ENCODE data around the gene E2F2.

The E2F2 gene

DNA sequence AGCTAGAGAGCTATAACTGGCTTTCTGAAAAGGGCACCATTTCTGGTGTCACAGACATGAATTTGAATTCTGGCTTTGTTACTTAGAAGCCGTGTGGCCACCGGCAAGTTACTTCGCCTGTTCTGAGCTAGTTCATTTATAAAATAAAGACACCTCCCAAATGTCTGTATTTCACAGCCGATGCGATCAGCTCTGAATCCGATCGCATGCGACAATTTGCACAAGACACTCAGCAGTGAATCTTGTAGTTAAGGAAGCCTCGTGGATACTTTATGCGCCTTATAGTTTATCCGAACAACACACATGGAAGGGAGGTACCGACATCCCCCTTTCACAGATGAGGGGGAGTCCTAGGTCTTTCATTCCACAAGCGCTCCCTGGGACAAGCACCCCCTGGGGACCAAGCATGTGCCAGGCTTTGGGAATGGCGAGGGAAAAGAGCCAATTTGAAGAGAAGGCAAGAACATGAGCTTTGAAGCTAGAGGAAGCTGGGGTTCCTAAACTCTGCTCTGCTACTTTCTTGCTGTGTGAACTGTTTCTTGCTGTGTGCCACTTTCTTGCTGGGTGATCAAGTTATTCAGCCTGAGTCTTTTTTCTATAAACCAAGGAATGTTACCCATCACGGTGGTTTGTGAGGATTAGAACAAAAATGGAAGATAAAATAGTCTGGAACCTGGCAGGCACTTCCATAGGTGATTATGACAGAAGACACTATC is 24.4 kb upstream of the E2F2 start:
- Histone ChIP-seq H3K36me3 (ENCODE audit: low read depth) (peaks cover 8% of the 10 kb centered on the region; the same call in 1 of the 2 replicates), H3K4me1 (ENCODE audit: insufficient read depth, poor library complexity, severe bottlenecking) (peaks cover 37% of the 10 kb centered on the region), H3K27ac (ENCODE audit: poor library complexity, severe bottlenecking) (peak overlapping the region; percentile 93), H3K9me3 (ENCODE audit: severe bottlenecking) (no peaks in the 10 kb centered on the region), H3K27me3 (ENCODE audit: insufficient read depth, poor library complexity, severe bottlenecking) (no peaks in the 10 kb centered on the region), H3K4me3 (ENCODE audit: severe bottlenecking) (peak overlapping the region; percentile 40)
- TF ChIP-seq, protein P1, sequence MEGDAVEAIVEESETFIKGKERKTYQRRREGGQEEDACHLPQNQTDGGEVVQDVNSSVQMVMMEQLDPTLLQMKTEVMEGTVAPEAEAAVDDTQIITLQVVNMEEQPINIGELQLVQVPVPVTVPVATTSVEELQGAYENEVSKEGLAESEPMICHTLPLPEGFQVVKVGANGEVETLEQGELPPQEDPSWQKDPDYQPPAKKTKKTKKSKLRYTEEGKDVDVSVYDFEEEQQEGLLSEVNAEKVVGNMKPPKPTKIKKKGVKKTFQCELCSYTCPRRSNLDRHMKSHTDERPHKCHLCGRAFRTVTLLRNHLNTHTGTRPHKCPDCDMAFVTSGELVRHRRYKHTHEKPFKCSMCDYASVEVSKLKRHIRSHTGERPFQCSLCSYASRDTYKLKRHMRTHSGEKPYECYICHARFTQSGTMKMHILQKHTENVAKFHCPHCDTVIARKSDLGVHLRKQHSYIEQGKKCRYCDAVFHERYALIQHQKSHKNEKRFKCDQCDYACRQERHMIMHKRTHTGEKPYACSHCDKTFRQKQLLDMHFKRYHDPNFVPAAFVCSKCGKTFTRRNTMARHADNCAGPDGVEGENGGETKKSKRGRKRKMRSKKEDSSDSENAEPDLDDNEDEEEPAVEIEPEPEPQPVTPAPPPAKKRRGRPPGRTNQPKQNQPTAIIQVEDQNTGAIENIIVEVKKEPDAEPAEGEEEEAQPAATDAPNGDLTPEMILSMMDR (IDR thresholded peaks at IDR 0.05; ENCODE audit: poor library complexity, severe bottlenecking): no peak
- ATAC-seq (ENCODE audit: low read depth) (no peak), DNase-seq (ENCODE audit: low spot score) (no peak)

DNA sequence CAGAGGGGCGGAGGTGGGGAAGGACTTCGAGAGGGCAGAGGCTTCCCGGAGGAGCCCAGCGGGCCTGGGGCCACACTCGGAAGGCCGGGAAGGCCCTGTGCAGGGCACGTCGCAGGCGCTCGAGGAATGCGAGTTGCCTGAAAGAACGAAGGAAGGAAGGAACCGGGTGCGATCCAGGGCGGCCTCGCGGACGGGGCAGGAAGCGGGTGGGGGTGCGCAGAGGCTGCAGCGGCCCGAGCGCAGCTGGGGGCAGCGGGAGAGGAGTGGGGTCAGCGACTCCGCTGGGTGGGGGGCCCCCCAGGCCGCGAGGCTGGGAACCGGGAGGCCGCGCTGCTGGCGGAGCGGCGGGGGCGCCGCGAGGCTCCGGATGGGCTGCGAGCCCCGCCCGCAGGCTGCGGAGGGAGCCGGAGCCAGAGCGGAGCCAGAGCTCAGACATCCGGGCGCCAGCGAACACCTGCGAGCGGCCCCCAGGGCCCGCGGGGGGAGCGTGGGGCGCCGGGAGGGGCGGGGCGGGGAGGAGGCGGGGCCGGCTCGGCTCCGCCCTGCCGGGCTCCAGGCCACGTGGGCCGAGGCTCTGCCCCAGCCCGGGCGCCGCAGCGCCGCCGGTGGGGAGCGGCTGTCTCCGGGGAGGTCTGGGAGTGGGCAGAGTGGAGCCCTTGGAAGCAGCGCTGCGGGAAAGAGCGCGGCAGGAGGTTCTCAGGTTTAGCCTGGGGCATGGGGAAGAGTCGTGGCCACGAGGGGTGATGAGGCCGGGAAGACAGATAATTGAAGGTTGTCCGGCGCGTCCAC is 23.6 kb upstream of the E2F2 start:
- TF ChIP-seq, protein P1 (IDR thresholded peaks at IDR 0.05; ENCODE audit: poor library complexity, severe bottlenecking): peak; percentile 37
- no peak for DNase-seq (ENCODE audit: low spot score)
- peak overlapping the region; percentile 40 for H3K4me3 ChIP-seq (ENCODE audit: severe bottlenecking)
- peaks cover 8% of the 10 kb centered on the region; the same call in 1 of the 2 replicates for H3K36me3 ChIP-seq (ENCODE audit: low read depth)
- no peaks in the 10 kb centered on the region for H3K9me3 ChIP-seq (ENCODE audit: severe bottlenecking)
- peaks cover 34% of the 10 kb centered on the region for H3K4me1 ChIP-seq (ENCODE audit: insufficient read depth, poor library complexity, severe bottlenecking)
- H3K27ac ChIP-seq (ENCODE audit: poor library complexity, severe bottlenecking): peak overlapping the region; percentile 93
- no peaks in the 10 kb centered on the region for H3K27me3 ChIP-seq (ENCODE audit: insufficient read depth, poor library complexity, severe bottlenecking)
- ATAC-seq (ENCODE audit: low read depth): peak; percentile 45

DNA sequence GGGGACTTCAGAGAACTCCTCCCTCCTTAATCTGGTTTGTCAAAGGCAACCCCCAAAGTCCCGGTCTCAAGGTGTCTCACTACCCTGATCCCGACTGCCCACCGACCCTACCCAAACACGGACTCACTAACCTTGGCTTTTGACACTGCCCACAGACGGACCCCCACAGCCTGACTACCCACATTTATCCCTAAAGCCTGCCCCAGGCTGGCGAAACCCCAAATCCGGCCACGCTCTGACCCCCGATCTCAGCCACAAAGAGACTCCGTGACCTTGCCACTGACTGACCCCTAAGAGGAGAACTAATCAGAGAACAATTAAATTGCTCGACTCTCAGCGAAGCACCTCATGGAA is 23.1 kb upstream of the E2F2 start:
- ATAC-seq (ENCODE audit: low read depth) (no peak), DNase-seq (ENCODE audit: low spot score) (no peak)
- peak overlapping the region; percentile 40 for H3K4me3 ChIP-seq (ENCODE audit: severe bottlenecking)
- TF ChIP-seq, protein P1 (IDR thresholded peaks at IDR 0.05; ENCODE audit: poor library complexity, severe bottlenecking): no peak
- H3K36me3 ChIP-seq (ENCODE audit: low read depth): peaks cover 8% of the 10 kb centered on the region; the same call in 1 of the 2 replicates
- H3K4me1 ChIP-seq (ENCODE audit: insufficient read depth, poor library complexity, severe bottlenecking): peaks cover 34% of the 10 kb centered on the region
- H3K27ac ChIP-seq (ENCODE audit: poor library complexity, severe bottlenecking): peak overlapping the region; percentile 93
- no peaks in the 10 kb centered on the region for H3K9me3 ChIP-seq (ENCODE audit: severe bottlenecking)
- H3K27me3 ChIP-seq (ENCODE audit: insufficient read depth, poor library complexity, severe bottlenecking): no peaks in the 10 kb centered on the region

DNA sequence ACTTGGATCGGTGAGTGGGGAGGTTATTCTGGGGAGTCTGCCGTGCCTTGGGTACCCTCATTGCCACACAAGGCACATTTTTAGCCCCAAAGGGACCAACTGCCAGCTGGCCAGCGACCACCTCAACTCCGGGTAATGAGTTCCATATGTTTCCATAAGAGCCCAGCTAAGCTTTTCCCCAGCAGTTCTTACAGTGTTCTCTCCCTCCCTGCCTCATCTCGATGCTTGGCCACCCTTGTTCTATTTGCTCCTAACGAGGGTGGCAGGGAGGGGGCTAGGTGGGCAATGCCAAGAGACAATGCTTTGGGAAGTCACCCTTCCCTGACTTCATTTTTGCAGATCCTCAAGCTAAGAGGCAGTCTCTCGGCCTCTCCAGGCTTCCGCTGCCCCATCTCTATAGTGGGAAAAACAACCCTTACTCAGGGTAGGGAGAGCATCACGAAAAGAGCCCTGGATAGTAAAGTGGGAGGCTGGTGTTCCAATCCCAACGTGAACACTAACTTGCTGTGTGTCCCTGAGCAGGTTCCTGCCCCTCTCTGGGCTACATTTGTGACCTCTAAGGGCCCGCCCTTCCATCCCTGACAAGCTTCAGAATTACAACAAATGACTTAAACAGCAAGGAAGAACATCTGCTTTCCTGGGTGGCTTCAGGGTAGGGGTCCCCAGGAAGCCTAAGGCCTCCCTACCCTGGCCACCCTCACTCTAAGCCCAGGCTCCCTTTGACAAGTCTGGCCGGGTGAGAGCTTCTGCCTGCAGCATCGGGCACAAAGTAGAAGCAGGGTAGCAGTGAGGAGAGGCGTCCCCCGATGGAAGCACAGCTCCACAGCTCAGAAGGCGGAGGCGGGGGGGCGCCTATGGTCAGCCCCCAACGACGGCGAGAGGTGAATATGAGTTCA is 22.4 kb upstream of the E2F2 start:
- H3K4me1 ChIP-seq (ENCODE audit: insufficient read depth, poor library complexity, severe bottlenecking): peaks cover 34% of the 10 kb centered on the region
- DNase-seq (ENCODE audit: low spot score) (no peak), ATAC-seq (ENCODE audit: low read depth) (no peak)
- H3K4me3 ChIP-seq (ENCODE audit: severe bottlenecking): no peak overlapping the region
- H3K36me3 ChIP-seq (ENCODE audit: low read depth): peaks cover 8% of the 10 kb centered on the region; the same call in 1 of the 2 replicates
- no peaks in the 10 kb centered on the region for H3K9me3 ChIP-seq (ENCODE audit: severe bottlenecking)
- no peak overlapping the region for H3K27ac ChIP-seq (ENCODE audit: poor library complexity, severe bottlenecking)
- TF ChIP-seq, protein P1 (IDR thresholded peaks at IDR 0.05; ENCODE audit: poor library complexity, severe bottlenecking): no peak
- H3K27me3 ChIP-seq (ENCODE audit: insufficient read depth, poor library complexity, severe bottlenecking): no peaks in the 10 kb centered on the region
